Stimulated activated CD8-positive, alpha-beta memory T cell treated with anti-CD3 and anti-CD28 coated beads, Interleukin-2, amount 100 ng/mL, for 48 hours (primary cell): Measurements from ENCODE around the gene ICE2.

Experiments
- DNase-seq, 2 donors: peaks; one replicate each; pipeline ENCODE4 v3.0.0-alpha.2; 2020; ENCODE audit warnings: low read depth in 2 of 2

ICE2 gene

DNA sequence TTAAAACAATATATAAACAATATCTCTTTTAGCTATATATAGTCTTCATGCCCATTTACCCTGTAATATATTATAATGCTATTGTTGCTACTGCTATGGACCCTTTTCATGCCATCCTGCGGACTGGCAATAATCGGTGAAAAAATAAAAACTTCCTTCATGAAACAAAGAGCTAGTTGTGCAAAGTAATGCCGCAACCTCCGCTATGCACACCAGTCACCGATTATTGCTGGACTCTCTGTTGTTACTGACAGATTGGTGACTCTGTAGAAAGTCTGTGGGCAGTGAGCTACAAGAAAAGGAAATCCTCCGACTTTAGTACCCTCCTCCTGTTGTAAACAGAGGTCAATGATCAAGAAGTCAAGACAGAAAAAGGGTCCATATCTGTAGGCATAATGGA, 17.9 kb upstream of the ICE2 start:
- no peak for DNase-seq

DNA sequence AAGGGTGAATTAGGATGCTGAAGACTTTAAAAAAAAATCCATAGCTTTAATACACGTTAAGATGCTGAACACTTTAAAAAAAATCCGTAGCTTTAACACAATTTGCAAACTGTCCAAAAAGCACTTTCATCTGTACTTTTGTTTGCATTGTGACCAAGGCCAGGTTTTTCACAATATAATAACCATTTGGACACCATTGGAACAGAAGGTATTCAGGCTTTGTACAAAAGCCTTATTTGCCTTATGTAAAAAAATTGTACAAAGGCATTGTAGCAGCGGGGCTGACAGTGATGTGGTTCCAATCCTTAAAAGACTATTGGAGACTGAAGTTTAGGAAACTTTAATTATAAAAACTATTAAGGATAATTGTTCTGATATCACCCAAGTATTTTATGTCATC, 15.2 kb upstream of the ICE2 start:
- DNase-seq: no peak

DNA sequence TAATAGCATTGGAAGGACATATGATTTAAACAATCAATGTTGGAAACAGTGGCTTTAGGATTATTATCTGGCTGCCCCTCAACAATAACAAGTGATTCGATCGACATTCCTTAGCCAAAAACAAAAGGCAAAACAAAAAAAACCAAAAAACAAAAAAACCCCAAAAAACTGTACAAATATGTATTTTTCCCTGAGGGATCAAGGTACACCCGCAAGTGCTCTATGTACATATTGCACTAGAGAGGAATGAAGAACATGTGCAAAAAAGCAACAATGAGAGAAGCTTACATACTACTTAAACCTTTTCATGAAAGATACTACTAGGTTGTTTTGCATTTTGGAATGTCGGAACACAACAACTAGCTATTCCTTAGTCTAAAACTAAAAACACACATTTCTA, 14.2 kb upstream of the ICE2 start:
- no peak for DNase-seq

DNA sequence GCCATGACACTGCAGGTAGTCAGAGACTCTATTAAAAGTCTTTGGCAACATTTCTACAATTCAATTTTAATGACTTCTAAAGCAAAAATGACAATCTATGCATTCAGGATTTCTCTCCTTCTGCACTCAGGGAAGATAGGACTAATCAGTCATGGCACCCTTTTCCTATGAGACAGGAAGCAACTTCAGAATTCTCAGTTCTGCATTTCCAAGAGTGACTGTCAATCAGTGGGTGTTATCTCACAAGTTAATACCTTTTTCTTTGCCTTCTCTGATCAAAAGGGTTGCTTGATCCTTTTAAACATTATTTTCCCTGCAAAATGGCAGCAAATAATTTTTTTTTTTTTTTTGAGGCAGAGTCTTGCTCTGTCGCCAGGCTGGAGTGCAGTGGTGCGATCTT, 7.8 kb upstream of the ICE2 start:
- no peak for DNase-seq

DNA sequence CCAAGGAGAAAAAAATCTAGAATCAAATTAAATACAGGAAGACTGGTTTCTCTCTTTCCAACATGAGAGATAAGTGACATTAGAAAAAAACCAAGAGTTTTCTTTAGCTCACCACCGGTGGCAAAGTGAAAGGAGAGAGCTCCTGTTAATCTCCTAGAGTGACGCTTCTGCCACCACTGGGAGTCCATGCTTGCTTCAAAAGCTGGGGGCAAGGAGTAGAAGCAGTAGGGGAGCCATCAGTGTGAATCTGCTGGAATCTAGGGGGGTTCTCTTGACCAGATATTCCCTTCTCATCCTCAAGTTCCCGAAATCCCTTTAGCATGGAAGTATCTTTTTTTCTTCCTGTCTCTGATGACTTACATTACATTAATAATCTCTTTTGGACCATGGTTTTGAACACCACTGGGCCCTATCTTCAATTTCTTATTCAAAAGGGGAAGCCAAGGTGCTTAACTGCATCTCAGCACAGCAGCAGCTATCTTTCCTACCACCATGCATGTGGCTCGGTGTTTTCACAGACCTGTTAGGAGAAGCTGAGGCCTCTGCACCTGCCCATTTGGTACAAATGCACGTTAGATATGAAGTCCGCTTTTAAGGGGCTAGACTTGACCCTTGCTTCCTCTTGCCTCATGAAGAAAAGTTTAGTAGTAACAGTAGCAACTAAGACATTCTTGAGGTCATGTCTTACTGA, 6.6 kb upstream of the ICE2 start:
- no peak for DNase-seq

DNA sequence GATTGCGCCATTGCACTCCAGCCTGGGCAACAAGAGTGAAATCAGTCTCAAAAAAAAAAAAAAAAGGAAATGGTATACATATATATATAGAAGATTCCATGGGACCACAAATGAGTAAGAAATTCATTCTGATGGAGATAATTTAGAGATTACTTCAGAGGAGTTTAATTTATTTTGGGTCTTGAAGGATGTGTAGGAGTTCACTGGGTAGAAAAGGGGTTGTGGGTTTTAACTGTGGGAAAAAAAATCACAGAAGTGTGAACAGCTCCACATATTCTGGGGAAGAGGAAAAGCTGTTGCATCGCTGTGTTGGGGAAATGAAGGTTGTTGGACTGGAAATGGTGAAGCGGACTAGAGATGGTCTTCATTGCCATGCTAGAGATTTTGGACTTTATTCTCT, 4.1 kb upstream of the ICE2 start:
- DNase-seq: no peak

DNA sequence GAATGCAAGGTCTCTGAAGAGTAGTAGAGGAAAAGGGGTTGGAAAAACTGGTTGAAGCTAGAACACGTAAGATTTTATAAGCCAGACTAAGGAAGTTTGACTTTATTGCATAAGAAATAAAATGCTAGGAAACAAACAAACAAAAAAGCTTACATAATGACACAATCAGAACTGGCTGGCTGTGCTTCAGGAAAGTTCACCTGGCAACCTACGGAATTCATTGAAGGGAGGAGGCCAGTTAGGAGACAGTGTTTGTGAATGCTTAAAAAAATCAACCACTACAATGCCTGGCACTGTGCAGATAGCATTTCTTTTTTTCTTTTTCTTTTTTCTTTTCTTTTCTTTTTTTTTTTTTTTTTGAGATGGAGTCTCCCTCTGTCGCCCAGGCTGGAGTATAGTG, 1.9 kb upstream of the ICE2 start:
- no peak for DNase-seq

DNA sequence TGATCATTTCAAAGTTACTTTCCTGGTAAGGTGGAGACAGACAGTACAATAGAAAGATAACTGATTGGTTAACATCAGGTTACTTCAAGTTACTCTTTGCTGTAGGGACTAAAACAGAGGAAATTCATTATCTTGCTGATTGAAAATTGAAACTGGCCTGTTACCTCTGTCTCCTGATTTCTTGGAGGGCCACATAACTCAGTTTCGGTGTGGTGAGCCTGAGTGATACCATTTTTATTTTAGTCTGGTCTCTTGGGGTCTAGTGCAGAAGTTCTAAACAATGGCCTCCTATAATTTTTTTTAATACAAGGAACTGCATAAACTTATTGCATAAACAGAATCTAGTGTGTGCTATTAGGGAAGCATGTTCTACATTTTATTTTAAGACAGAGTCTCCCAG, 1.2 kb upstream of the ICE2 start:
- DNase-seq: no peak

DNA sequence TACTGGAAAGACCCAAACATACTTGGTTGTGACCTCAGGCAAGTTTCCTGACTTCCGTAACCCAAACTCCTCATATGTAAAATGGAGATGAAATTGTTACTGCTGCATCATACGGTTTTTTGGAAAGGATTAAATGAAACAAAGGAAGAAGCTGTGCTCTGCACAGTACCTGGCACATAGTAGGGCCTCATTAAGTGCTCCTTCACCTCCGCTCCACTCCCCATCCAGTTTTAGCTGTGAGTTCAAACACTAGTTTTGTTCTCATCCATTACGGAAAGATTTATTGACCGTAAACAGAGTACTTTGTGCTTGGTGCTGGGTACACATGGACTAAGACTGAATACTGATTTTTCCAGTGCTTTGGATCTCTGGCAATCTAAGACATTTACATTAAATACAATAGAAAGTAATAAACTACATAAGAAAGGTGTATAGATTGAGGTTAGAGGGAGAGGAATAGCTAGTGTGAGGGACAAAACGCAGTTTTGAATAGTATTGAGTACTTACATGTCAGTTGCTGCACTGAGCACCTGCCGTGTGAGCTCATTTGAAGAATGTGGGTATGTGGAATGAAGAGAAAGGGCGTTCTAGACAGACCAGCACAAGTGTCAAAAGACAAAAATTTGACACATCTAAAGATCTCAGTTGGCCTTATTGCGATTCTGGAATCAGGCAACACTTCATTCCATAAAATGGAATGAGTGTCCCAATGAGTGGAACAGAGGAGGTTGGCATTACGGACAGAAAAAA, 594 bp upstream of the ICE2 start:
- no peak for DNase-seq

DNA sequence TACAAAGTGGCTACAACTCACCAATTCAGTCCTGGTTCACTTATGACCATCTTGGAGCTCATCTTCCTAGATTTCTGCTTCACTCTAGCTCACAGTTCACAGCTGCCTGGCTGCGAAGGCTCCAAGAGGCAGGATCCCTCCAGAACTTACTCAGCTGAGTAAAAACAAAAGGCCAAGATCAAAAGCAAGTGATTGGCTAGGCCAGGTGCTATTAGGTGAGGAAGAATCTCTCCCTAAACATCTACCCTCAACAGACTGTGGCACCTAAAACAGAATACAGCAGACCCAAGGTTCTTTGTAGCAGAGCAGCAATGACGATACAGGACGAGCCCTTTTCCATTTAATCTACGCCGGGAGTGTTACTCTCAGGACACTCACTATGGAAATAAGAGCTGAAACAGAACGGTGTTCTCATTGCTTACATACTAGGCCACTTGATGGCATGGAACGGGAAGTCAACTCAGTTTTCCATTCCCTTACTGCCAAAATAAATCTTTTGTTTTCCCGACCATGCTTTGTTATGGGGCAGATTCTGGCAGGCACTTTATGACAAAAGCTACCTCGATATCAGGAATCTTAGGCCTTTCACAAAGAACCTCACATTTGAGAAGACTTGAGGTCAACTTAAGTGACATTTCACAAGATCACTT, 901 bp downstream of the ICE2 start:
- DNase-seq: no peak

DNA sequence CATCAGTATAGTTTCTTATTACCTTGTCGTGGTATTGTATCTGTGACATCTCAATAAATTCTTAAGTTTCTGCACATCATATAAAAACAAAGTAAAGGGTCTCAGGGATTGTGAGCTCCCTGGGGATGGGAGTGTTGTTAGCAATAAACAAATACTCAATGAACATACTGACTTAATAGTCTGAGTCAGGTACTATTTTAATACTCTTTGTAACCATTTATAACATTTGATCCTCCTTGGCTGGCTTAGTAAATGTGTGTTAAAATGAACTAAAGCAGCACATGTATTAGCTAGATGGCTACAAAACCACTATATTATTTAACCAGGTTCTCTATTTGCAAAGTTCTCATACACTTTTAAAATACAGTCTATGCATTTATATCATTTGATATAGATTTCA, 1.8 kb downstream of the ICE2 start:
- DNase-seq: no peak

DNA sequence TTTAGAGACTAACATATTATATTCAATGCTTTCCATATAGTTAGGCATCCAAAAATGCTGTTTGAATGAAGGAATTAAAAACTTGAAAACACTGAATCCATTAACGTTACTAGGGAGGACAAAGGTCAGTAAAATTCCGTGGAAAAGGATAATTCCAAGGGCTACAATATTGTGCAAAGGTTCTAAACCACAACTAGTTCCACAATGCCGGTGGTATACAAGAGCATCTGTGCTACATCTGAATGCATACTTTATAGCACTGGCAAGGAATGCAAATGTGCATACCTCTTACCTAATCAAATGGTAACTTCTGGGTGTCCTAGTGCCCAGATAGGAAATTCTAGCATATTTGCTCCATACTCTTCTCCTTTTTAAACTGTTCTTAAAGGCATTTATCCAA, 2.2 kb downstream of the ICE2 start:
- DNase-seq: no peak

DNA sequence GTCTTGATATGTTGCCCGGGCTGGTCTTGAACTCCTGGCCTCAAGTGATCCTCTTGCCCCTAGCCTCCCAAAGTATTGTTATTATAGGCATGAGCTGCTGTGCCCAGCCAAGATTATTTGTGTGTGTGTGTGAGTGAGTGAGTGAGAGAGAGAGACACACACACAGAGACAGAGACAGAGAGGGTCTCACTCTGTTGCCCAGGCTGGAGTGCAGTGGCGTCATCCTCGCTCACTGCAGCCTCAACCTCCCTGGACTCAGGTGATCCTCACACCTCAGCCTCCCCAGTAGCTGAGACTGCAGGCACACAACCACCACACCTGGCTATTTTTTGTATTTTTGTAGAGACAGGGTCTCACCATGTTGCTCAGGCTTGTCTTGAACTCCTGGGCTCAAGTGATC, 5.8 kb downstream of the ICE2 start:
- no peak for DNase-seq

DNA sequence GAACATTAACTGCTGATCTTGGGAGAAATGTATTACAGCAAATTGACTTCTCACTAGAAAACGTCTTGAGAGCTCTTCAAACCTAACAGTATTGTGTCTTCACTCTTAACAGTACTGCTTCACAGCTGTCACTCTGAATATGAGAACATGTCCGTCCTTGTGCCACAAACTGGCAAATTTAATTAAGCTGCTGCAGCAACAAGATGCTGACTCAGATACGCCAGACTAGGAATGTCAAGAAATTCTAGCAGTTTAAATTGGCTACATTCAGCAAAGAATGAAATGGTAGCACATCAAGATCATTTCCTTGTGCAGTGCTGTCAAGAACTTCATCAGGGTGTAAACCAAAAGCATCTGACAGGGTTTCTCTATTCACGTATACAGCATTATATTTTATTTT, 7.6 kb downstream of the ICE2 start:
- DNase-seq: no peak

DNA sequence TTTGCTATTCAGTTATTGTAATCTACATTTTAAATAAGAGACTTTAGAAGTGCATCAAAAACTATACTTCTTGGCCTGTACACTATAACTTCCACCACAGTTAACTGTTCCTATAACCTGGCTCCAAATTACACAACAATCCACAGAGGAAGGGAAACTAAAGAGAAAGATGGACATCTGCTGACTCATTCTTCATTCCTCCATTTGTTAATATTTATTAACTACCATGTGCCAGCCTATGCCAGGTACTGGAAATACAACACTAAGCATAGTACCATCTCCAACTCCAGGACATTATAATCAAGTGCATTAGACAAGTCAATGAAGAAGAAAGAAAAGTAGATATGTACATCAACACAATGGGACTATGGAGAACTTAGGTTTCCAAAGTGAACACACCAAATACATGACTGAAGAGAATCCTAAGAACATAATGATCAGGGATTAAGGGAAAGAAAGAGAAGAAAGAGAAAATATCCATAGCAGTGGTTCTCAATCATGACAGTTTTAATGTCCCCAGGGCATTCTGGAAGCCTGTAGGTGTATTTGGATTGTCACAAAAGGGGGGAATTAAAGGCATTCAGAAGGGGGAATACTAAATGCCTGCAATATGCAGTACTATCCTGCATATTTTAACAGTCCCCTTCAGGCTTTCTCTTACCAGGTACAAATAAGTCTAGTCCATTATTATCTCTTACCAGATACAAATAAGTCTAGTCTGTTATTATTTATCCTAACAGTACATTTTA, 8.9 kb downstream of the ICE2 start:
- no peak for DNase-seq

DNA sequence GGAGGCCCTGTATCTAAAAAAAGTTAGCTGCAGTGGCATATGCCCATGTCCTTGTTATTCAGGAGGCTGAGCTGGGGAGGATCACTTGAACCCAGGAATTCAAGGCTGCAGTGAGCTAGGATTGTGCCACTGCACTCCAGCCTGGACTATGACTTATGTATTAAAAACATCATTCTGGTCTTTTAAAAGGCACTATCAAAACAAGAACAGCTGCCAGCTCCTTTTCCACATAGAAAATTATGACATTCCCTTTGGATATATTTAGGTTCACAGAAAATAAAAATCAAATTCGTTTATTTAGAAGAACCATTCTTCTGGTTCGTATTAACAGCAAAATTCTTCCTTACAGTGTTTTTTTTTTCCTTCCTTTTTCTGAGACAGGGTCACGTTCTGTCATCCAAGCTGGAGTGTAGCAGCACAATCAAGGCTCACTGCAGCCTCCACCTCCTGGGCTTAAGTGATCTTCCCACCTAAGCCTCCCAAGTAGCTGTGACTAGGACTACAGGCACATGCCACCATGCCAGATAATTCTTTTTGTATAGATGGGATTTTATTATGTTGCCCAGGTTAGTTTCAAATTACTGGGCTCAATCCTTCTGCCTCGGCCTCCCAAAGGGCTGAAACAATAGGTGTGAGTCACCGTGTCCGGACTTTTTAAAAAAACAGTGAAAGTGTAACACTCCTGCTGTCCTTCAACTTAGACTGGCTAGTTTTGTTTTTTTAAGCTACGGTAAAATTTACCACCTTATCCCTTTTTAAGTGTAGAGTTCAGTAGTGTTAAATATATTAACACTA, 13.9 kb downstream of the ICE2 start:
- DNase-seq: no peak

DNA sequence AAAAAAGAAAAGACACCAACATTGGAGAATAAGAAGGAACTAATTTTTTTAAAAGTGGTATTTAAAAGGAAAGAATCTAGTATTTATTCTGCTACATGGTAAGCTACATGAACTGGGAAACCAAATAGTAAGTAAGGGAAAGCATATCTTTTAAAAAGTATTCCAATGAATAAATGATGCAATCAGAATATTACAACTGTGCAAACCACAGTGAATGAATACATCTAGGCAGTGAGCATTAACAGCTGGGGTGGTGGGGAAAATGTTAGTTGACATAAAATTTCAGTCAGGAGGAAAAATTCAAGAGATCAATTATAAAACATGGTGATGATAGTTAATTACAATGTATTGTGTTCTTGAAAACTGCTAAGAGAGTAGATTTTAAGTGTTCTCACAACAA, 16.9 kb downstream of the ICE2 start:
- no peak for DNase-seq

DNA sequence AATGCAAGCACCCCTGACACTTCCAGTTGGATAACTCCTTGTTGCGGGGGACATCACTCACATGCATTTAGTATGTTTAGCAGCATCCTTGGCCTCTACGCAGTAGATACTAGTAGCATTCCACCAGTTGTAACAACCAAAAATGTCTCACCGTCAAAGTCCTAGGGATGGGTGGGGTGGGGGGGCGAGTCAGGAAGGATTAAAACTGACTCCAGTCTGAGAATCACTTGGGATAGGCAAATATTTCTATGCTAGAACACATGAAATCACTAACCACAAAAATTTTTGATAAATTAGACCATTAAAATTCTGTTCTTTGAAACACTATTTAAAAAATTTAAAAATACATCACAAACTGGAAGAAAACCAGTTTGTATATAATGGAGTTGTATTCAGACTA, 18.0 kb downstream of the ICE2 start:
- DNase-seq: no peak

DNA sequence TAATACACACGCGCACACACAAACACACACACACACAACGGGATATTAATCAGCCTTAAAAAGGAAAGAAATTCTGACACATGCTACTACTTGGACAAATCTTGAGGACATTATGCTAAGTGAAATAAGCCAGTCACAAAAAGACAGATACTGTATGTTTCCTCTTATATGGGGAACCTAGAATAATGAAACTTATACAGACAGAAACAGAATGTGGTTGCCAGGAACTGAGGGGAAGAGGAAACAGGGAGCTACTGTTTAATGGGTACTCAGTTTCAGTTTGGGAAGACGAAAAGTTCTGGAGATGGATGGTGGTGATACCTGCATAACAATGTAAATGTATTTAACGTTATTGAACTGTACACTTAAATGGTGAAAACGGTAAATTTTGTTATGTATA, 20.2 kb downstream of the ICE2 start:
- DNase-seq: no peak

DNA sequence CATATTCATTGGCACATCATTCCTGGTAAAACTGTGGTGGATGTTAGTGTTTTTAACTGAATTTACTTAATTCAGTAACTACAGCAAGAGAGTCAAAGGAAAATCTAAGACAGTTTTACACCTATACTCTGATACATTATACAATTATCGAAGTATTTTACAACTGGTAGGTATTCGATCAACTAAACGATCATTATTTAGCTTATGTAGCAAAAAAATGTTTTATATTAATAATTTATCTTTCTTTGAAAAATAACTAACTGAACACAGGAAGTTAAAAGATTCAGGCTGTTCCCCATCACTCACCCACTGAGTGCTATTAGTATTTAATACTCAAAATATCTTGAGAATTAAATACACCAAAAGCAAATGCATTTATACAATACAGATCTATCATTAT, 21.0 kb downstream of the ICE2 start:
- DNase-seq: no peak

DNA sequence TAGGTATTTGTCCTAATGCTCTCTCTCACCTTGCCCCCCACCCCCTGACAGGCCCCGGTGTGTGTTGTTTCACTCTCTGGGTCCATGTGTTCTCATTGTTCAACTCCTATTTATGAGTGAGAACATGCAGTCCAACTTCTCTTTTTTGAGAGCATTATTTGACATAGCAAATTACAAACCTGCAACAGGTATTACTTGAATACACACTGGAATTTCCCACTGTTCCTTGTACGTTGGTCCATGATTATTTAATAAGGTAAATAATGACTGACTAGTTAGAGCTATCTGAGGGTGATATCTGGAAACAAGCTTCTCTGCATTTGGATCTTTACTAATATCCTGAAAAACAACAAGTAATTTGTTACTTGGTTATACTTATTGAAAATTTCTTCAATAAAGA, 24.1 kb downstream of the ICE2 start:
- no peak for DNase-seq
